Lung microvascular endothelial cell (primary cell): ENCODE measurements around the gene CMPK2. TPM values are rescaled to one million over a fixed set of nuclear protein-coding genes. Genes with fewer than 3 reads are reported as not detected.
A peak's percentile ranks its signal among the peaks of the same experiment; 100 is the strongest.
"Not testable (repeated sequence)": the region's sequence is repeated elsewhere in the genome, so short reads cannot be mapped to it uniquely, and the experiment has no call there.

ENCODE experiments used
- DNase-seq, 2 donors: peaks; one replicate each; pipeline versions ENCODE4 v3.0.0 to v3.0.0-alpha.2; 2010; ENCODE audit warnings: low read depth in 2 of 2
- total RNA-seq: library from RNA; depleted of rRNA; stranded (reverse); fragments of >200 nt; gene quantifications from 2 replicates; pipeline ENCODE4 v1.2.1, GENCODE V29; 2014

Gene CMPK2
- total RNA-seq, 1 donor from 2014 or later = 0.20 TPM

DNA sequence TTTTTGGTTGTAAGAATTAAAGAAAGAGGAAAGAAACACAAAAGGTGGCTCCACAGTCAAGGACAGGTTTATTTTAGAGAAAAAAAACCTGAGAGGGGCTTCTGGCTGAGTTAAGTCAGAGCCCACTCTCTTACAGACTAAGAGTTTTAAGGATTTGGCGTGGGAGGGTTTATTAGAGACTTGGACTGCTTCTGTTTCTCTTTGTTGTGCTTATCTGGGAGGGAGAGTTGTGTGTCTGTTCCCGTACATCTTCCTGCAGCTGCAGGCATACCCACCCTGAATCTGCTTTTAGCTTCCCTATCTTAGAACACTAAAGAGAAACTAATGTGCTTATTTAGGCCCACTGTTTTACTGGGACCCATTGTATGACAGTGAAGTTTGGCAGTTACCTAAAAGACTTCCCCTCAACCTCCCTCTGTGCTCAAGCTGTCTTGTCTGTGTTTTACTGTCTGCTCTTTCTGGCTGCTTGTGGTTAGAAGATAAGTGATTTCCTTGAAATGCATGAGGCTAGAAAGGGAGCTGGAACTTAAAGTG lies 14.6 kb upstream of the CMPK2 start:
- DNase-seq = no peak

DNA sequence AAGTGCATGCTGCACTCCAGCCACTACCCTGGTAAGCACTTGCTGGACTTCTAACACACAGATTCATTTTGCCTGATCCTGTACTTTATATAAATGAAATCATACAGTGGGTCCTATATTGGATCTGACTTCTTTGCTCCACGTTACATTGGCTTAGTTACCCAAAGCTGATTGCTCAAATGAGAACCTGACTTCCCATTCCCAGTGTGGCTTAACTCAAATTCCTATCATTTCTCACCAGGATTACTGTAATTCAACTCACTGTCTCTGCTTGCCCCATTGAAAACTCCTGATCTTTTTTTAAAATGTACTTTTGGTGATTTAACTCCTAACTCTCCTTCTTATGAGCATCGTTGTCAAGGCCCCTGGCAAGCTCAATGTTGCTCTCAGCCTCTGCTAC lies 13.3 kb upstream of the CMPK2 start:
- DNase-seq = no peak

DNA sequence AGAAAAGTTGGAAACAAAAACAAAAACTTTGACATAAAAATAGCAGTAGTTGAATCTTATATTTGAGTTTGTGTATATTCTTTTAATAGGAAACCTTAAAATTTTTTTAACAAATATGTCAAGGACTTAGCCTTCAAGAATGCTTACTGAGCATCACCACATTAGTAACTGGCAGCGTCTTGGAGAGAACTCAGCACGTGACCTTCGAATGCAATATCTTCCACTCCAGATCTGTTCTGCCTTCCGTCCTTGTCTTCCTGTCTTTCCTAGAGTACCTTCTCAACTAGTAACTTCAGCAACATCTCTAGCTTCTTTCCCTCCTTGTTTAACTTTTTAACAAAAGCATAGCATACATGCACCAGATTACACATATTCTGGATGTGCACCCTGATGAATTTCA lies 12.8 kb upstream of the CMPK2 start:
- DNase-seq = no peak

DNA sequence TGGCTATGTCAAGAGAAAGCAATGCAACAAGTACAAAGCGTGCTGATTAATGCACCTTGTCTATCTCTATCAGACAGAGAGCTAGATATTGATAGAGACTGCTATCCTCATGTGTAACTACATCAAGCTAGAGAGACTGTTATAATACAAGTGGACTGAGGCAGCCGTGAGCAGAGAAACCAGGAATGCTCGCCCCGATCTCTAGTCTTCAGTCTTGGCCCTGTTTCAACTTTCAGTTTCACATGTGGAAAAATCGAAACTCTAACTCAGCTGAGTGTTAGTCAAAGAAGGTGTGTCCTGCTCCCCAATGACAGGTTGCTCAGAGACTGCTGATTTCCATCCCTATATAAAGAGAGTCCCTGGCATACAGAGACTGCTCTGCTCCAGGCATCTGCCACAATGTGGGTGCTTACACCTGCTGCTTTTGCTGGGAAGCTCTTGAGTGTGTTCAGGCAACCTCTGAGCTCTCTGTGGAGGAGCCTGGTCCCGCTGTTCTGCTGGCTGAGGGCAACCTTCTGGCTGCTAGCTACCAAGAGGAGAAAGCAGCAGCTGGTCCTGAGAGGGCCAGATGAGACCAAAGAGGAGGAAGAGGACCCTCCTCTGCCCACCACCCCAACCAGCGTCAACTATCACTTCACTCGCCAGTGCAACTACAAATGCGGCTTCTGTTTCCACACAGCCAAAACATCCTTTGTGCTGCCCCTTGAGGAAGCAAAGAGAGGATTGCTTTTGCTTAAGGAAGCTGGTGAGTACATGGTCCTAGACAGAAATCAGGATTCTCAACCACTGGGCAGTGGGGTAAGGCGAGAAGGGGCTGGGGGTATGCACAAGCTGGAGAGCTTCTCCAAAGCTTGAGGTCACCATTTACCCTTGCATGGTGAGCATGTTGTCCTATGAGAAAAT lies 11.9 kb upstream of the CMPK2 start, which contains the start of gene RSAD2:
Gene RSAD2 (plus strand): TSS at position 376 of the 903 bp plus-strand sequence. CDS start 24 bp downstream, at position 400.
- peak; percentile 56 to 62 for DNase-seq

DNA sequence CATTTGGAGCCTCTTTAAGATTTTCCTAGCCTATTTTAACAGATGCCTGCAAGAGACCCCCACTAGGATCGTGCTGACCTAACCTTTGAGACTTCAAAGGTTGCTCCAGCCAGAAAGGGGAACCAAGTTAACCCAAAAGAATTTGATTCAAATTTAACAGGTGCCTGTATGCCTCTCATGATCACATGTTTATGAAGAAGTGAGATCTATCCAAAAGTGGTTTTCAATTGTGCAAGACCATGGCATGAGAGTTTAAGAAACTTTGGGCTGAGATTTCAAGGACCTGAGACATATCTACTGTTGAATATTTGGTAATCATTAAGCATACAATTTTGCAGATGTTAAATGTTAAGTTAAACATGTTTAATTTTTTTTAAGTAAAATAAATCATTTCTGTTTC lies 10.6 kb upstream of the CMPK2 start:
- DNase-seq = no peak

DNA sequence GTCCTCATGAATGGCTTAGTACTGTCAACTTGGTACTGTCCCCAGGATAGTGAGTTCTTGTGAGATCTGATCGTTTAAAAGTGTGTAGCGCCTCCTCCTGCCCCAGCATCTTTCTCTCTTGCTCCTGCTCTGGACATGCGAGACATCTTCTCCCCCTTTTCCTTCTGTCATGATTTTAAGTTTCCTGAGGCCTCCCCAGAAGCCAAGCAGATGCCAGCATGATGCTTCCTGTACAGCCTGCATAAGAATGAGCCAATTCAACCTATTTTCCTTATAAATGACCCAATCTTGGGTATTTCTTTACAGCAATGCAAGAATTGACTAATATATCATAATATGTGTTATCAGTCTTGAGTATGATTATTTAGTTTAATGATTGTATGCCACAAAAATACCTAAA lies 8.3 kb upstream of the CMPK2 start:
- DNase-seq = no peak

DNA sequence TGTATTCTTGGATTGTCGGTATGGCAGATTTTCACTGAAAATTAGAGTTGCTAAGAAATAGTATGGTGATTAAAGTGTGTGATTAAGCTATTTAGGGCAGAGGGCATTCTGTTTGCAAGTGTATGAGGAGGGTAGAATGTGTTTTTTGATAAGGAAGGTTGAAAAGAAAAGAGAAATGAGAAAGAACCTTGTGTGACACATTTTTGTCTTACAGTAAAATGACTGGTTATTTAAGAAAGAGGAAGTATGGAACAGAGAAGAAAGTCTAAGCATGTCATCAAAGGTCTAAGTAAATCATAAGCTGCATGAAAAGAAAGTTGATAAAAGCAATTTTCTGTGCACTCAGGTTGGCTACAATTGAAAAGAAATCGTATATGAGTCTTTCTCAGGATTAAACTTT lies 6.7 kb upstream of the CMPK2 start:
- no peak for DNase-seq

DNA sequence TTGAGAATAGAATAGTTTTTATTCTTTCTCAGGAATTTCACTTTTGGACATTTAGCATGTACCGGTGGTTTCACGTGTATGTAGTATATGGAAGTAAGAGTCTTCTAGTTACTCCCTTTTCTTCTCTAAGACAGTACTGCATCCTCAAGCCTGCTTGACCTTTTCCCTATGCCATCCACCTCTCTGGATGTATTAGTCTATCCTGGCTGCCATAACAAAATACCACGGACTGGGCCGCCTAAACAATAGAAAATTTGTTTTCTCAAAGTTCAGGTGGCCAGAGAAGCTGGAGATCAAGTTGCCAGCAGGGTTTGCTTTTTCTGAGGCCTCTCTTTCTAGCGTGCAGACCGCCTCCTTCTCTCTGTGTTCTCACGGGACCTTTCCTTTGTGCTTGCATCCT lies 1.3 kb upstream of the CMPK2 start:
- DNase-seq = no peak

DNA sequence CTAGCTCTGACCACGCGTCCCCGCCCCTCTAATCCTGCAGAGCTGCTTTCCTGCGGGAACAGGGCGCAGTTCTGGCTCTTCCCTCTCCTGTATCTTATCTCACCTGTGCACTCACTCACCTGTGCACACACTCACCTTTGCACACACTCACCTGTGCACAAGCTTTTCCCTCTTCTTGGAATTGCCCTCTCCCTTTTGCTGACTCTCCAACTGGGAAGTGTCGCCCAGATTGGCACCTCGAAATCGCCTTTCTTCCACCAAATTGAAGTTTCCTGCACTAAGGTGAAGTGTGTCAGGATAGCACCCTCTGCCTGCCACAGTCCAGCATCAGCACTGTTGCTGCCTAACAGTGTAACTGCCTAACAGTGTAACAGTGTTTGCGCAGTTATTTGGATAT lies 566 bp upstream of the CMPK2 start:
- peak; percentile 23 to 29 for DNase-seq

DNA sequence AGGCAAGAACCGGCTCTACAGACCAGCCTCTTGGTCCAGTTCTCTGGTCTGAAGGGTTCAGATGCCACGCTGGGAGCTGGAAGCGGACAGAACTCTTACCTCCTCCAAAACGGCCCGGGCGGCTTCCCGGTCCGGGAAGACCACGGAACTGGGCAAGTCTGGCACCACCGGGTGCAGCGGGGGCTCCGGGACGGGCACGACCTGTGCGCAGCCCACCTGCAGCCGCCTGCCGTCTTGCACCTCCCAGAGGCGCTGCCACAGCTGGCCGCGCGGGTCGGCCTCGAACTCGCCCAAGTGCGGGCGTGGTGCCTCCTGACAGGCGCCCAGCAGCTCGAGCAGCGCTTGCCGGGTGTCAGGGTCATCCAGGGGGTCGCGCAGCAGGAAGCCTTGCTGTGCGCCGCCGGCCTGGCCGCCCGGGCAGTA lies 773 bp downstream of the CMPK2 start:
- DNase-seq = no peak

DNA sequence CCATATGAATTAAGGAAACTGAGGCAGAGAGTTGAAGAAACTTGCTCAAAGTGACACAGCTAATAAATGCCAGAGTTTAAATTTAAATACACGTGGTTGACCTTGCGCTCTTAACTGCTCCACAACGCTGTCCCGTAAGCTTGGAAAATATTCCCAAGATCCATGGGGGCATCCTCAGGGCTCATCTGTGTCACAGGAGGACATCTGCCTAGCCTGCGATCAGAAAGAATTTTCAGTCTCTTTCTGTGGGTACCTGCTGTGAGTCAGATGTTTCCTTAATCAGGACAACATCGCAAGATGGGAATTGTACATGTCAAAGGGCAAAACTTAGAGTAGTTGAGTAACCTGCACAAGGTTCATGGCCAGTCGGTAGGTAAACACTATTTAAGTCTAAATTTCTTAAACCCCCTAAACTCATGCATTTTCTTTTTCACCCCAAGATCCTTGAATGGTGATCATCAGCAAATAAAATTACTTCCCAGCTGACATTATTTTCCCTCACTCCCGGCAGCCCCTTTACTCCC lies 1.4 kb downstream of the CMPK2 start:
- DNase-seq = no peak

DNA sequence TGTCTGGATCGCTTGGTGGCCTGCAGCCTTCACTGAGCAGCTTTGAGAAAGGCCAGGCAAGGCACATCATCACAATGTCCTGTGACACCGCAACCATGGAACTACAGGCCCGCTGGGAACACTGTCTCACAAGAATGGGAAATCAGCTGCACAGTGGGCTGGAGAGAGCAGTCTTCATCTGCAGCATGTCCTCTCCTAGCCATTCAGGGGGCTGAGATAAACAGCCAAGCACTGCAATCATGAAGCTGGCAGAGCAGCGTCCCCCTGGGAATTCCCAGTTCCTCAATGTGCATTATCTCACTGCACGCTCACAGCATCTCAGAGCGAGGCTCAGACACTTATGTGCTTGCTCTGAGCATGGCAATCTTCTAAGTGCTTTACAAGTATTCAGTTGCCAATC lies 1.9 kb downstream of the CMPK2 start:
- DNase-seq = no peak

DNA sequence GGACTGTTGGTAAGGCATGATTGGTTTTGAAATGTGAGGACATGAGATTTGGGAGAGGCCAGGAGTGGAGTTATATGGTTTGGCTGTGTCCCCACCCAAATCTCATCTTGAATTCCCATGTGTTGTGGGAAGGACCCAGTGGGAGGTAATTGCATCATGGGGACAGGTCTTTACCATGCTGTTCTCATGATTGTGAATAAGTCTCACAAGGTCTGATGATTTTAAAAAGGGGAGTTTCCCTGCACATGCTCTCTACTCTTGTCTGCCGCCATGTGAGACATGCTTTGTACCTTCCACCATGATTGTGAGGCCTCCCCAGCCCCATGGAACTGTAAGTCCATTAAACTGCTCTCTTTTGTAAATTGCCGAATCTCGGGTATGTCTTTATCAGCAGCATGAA lies 5.4 kb downstream of the CMPK2 start:
- no peak for DNase-seq

DNA sequence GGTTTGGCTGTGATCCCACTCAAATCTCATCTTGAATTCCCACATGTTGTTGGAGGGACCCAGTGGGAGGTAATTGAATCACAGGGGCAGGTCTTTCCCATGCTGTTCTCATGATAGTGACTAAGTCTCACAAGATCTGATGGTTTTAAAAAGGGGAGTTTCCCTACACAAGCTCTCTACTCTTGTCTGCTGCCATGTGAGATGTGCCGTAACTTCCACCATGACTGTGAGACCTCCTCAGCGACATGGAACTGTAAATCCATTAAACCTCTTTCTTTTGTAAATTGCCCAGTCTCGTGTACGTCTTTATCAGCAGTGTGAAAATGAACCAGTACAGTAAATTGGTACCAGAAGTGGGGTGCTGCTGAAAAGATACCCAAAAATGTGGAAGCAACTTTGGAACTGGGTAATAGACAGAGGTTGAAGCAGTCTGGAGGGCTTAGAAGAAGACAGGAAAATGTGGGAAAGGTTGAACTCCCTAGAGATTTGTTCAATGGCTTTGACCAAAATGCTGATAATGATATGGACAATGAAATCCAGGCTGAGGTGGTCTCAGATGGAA lies 7.2 kb downstream of the CMPK2 start:
- DNase-seq = not testable (repeated sequence)

DNA sequence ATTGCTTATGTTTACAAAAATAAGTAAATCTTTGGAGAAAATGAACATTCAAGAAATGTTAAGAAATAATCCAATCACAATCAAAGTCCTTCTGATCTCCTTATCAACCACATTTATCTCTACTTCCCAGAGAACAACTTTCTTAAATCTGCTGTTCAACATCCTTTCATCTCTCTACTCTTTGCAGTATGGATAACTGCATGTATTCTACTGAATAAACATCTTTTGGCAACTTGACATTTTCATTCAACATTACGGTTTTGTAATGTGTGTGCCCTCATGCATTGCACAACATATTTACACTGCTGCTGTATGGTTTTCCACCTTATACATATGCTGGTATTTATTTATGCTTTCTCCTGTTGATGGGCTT lies 9.2 kb downstream of the CMPK2 start:
- no peak for DNase-seq

DNA sequence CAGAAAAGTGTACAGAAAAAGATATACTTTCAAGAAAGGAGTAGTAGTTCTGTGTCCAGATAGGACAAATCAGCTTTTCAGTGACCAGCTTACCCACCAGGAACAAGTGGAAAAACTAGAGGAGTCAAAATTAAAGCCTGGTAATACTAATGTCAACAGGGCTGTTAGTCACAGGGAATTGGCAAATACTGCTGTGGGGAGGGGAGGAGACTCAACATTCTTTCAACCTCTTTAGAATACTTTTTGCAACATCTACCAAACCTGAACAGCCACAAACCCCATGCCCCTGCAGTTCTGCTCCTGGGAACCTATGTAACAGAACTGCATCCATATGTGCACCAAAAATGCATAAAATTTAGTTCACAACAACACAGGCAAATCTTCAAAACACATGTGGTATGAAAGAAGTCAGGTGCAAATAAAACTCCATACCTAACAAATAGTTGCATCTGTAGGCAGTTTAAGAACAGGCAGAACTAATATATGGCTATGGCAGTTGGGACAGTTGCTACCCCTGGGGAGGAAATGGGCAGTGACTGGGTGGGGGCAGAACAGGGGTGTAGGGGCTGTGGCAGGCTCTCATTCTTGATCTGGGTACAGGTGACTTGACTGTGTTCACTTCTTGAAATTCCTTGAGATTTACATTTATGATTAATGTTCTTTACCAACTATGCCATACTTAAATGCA lies 9.7 kb downstream of the CMPK2 start:
- DNase-seq = no peak

DNA sequence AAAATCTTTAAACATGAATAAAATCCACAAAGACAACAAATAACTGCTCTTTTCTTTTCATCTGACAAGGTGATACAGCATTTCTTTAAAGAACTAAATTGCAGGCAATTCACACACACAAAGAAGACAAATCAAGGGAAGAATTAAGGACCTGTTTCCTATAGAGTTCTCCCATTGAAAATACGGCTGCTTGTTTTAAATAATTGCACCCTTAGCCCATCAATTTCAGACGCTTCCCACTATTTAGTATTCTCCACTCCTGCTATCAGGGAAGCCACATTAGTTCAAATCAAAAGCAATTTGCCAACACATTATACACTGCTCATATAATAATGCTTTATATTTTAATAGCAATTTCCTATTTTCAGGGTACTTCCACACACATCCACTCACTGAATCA lies 11.3 kb downstream of the CMPK2 start:
- DNase-seq = no peak

DNA sequence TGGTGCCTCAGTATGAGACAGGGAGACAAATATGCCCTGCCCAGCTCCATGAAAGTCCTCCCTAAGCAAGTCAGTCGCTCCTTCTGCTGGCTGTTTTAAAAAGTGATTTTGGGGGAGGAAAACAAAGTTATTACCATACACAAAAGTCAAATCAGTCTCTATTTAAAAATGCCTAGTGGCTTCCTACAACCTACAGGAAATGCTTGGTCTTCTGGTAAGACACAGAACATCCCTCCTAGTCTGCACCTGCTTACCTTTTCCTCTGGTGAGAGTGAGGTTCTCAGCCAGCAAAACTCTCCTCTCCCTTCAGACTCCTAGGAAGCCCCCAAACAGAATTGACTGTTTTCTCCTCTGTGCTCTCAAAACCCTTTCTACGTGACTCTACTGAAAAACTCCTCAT lies 13.5 kb downstream of the CMPK2 start:
- DNase-seq = no peak

DNA sequence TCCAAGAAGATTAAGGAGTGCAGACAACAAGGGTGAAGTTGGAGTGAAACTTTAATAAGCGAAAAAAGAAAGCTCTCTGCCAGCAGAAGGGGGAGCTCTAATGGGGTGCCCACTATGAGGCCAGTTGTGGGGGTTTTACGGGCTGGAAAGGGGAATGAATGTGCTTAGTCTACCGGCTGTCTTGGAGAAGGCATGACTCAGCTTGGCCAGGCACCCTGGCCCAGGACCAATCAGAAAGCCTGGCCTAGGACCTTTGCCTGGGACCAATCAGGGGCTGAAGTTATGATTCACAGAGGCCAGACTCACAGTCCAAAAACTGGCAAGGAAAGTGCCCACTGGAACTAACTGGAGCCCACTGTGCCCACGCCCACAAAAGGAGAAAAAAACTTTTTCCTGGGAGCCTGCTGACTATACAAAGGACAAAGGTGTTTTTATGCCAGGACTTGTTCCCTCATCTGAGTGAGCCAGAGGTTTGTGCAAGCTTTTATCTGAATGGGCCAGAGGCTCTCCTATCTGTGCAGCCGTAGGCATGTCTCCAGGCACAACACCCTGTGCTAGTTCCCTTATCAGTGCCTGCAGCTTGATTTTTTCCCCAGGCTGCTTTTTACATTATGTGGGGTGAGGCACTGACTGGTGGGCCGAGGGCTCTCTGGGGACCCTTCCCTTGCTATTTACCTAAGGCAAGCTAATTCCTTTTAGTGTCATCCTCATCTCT lies 18.6 kb downstream of the CMPK2 start:
- DNase-seq = no peak

DNA sequence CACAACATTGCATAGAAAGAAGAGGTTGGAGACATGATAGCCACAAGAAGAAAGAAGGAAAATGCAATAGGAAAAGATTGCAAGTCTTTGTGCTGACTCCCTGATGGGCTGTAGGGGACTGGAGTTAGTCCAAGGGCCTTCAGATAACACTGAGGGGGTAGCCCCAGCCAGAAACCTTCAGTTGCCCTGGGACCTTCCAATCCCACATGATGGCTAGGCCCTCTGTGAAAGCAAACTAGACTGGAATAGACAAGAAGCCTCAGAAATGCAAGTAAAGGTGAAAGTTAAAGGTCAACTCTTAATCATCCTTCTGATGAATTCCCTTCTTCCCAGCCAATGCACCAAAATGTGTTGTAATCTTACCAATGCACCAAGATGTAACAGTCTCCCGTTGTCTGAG lies 19.2 kb downstream of the CMPK2 start:
- DNase-seq = no peak

DNA sequence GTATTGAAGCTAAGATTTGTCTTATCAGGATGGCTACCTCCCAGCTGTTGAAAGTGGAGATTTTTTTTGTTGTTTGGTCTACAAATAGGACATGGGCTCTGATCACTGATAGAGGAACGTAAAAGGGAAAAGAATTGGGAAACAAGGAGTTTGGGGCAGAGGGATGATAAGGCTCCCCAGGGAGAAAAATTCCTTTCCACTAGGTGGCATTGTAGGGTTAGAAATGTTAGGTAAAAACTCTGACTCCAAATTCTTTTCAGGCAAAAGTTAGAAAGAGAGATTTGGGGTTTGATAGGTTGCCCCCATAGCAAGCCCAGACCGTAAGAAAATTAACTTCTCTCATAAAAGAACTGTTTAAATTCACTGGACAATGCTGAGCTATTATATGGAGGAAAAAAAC lies 19.8 kb downstream of the CMPK2 start:
- no peak for DNase-seq
